Parathyroid adenoma (tissue), 2 donors: Measurements from ENCODE around the gene ZNF462.

Source experiments
- H2AFZ ChIP-seq: fragments of 300-600 bp; sonication (generic); one replicate; pipeline ENCODE4 v1.7.0; 2017; ENCODE audit warnings: antibody characterized with exemption, mild to moderate bottlenecking
- H3K27ac ChIP-seq: fragments of 300-600 bp; sonication (generic); one replicate; pipeline ENCODE4 v1.7.0; 2017
- H3K27me3 ChIP-seq: fragments of 300-600 bp; sonication (generic); one replicate; pipeline ENCODE4 v1.7.0; 2017; ENCODE audit warnings: low read length; ENCODE audit not compliant: control insufficient read depth, insufficient read depth
- H3K36me3 ChIP-seq: fragments of 300-600 bp; sonication (generic); one replicate; pipeline ENCODE4 v1.7.0; 2017; ENCODE audit warnings: low read length; ENCODE audit not compliant: control insufficient read depth, insufficient read depth
- H3K4me1 ChIP-seq: fragments of 300-600 bp; sonication (generic); one replicate; pipeline ENCODE4 v1.7.0; 2017; ENCODE audit warnings: control low read depth
- H3K4me2 ChIP-seq: fragments of 300-600 bp; sonication (generic); one replicate; pipeline ENCODE4 v1.7.0; 2017; ENCODE audit warnings: low read length
- H3K4me3 ChIP-seq: fragments of 300-600 bp; sonication (generic); one replicate; pipeline ENCODE4 v1.7.0; 2017; ENCODE audit warnings: low read depth, low read length
- H3K79me2 ChIP-seq: fragments of 300-600 bp; sonication (generic); one replicate; pipeline ENCODE4 v1.7.0; 2017; ENCODE audit warnings: control low read depth
- H3K9ac ChIP-seq: fragments of 300-600 bp; sonication (generic); one replicate; pipeline ENCODE4 v1.7.0; 2017; ENCODE audit warnings: mild to moderate bottlenecking
- H3K9me3 ChIP-seq: fragments of 300-600 bp; sonication (generic); one replicate; pipeline ENCODE4 v1.7.0; 2017; ENCODE audit warnings: low read length; ENCODE audit not compliant: control insufficient read depth
- CTCF ChIP-seq: fragments of 300-600 bp; sonication (generic); IDR thresholded peaks from one replicate; pipeline ENCODE4 v1.7.0; 2017; ENCODE audit warnings: antibody characterized with exemption, mild to moderate bottlenecking
- donor health status: primary hyperparathyroidism.

Gene ZNF462

GRCh38 chr9:106918825-106919509 is 56.0 kb downstream of the ZNF462 start:
- no peaks in the 10 kb centered on the region for H3K27me3 ChIP-seq
- no peaks in the 10 kb centered on the region for H3K9me3 ChIP-seq
- H3K4me3 ChIP-seq: no peak overlapping the region
- H3K36me3 ChIP-seq: no peaks in the 10 kb centered on the region
- peak overlapping the region; percentile 96 for H3K27ac ChIP-seq
- peaks cover 23% of the 10 kb centered on the region for H3K4me1 ChIP-seq
- H3K9ac ChIP-seq: no peak overlapping the region
- no peaks in the 10 kb centered on the region for H3K79me2 ChIP-seq
- TF ChIP-seq CTCF: no peak
- no peak overlapping the region for H2AFZ ChIP-seq
- H3K4me2 ChIP-seq: no peak overlapping the region

- no peaks in the 10 kb centered on the region for H3K9me3 ChIP-seq
- H3K27me3 ChIP-seq: no peaks in the 10 kb centered on the region
- peaks cover 23% of the 10 kb centered on the region for H3K4me1 ChIP-seq
- peak overlapping the region; percentile 71 for H3K4me2 ChIP-seq
- H2AFZ ChIP-seq: peak overlapping the region; percentile 7
- no peaks in the 10 kb centered on the region for H3K79me2 ChIP-seq
- peak overlapping the region; percentile 96 for H3K27ac ChIP-seq
- H3K9ac ChIP-seq: no peak overlapping the region
- no peak for TF ChIP-seq CTCF
- no peaks in the 10 kb centered on the region for H3K36me3 ChIP-seq
- H3K4me3 ChIP-seq: no peak overlapping the region
Observed at GRCh38 chr9:106920091-106920490, 57.1 kb downstream of the ZNF462 start.

- Histone ChIP-seq H3K4me1 (peaks cover 23% of the 10 kb centered on the region), H3K36me3 (no peaks in the 10 kb centered on the region), H3K9me3 (no peaks in the 10 kb centered on the region), H3K27me3 (no peaks in the 10 kb centered on the region), H3K4me2 (peak overlapping the region; percentile 71), H3K79me2 (no peaks in the 10 kb centered on the region), H3K27ac (peak overlapping the region; percentile 96), H3K4me3 (peak overlapping the region; percentile 30), H3K9ac (no peak overlapping the region), H2AFZ (peak overlapping the region; percentile 52)
- no peak for TF ChIP-seq CTCF
Observed at GRCh38 chr9:106920701-106921283, 57.8 kb downstream of the ZNF462 start.

GRCh38 chr9:106921341-106921899 is 58.5 kb downstream of the ZNF462 start:
- peak overlapping the region; percentile 30 for H3K4me3 ChIP-seq
- H3K4me2 ChIP-seq: peak overlapping the region; percentile 71
- H3K4me1 ChIP-seq: peaks cover 19% of the 10 kb centered on the region
- H2AFZ ChIP-seq: peak overlapping the region; percentile 52
- H3K9ac ChIP-seq: no peak overlapping the region
- no peaks in the 10 kb centered on the region for H3K36me3 ChIP-seq
- no peak for TF ChIP-seq CTCF
- H3K27ac ChIP-seq: peak overlapping the region; percentile 96
- no peaks in the 10 kb centered on the region for H3K9me3 ChIP-seq
- no peaks in the 10 kb centered on the region for H3K27me3 ChIP-seq
- no peaks in the 10 kb centered on the region for H3K79me2 ChIP-seq
